Measurements from ENCODE around the gene CFAP54.
"Not testable (repeated sequence)": the region's sequence is repeated elsewhere in the genome, so short reads cannot be mapped to it uniquely, and the experiment has no call there.

The CFAP54 gene

GRCh38 chr12:96720363-96720705 lies 231.0 kb downstream of the CFAP54 start:
- TF ChIP-seq CTCF (conservative IDR thresholded peaks at IDR 0.05; ENCODE audit: low read depth, low read length), result no peak
- Histone ChIP-seq H3K27me3 (ENCODE audit: insufficient read depth, low read depth) (no peaks in the 10 kb centered on the region), H3K4me3 (IDR thresholded peaks at IDR 0.05; ENCODE audit: insufficient read depth, low read depth, low read length) (no peak overlapping the region), H3K9ac (peak overlapping the region; percentile 71), H2AFZ (ENCODE audit: low read depth) (peak overlapping the region; percentile 96), H3K79me2 (ENCODE audit: insufficient read depth, low read depth) (no peaks in the 10 kb centered on the region), H4K20me1 (ENCODE audit: insufficient read depth) (no peaks in the 10 kb centered on the region), H3K36me3 (ENCODE audit: insufficient read depth) (no peaks in the 10 kb centered on the region), H3K27ac (peak overlapping the region; percentile 90), H3K4me1 (ENCODE audit: low read depth, poor library complexity, severe bottlenecking) (peaks cover 23% of the 10 kb centered on the region), H3K4me2 (peak overlapping the region; percentile 83)

- not testable (repeated sequence) for H3K27ac ChIP-seq; H4K20me1 ChIP-seq (ENCODE audit: insufficient read depth); H3K27me3 ChIP-seq (ENCODE audit: insufficient read depth, low read depth); H3K36me3 ChIP-seq (ENCODE audit: insufficient read depth); H3K4me2 ChIP-seq; H3K9ac ChIP-seq; H3K4me3 ChIP-seq (IDR thresholded peaks at IDR 0.05; ENCODE audit: insufficient read depth, low read depth, low read length); H3K79me2 ChIP-seq (ENCODE audit: insufficient read depth, low read depth); H3K4me1 ChIP-seq (ENCODE audit: low read depth, poor library complexity, severe bottlenecking); H2AFZ ChIP-seq (ENCODE audit: low read depth)
Measured at GRCh38 chr12:96729466-96729865, 240.1 kb downstream of the CFAP54 start.

GRCh38 chr12:96729886-96730285 lies 240.5 kb downstream of the CFAP54 start:
- H3K9ac ChIP-seq, result no peak overlapping the region
- no peak for TF ChIP-seq CTCF (conservative IDR thresholded peaks at IDR 0.05; ENCODE audit: low read depth, low read length)
- no peaks in the 10 kb centered on the region for H3K4me1 ChIP-seq (ENCODE audit: low read depth, poor library complexity, severe bottlenecking)
- H3K4me2 ChIP-seq, result no peak overlapping the region
- no peaks in the 10 kb centered on the region for H4K20me1 ChIP-seq (ENCODE audit: insufficient read depth)
- no peaks in the 10 kb centered on the region for H3K36me3 ChIP-seq (ENCODE audit: insufficient read depth)
- no peak overlapping the region for H2AFZ ChIP-seq (ENCODE audit: low read depth)
- H3K4me3 ChIP-seq (IDR thresholded peaks at IDR 0.05; ENCODE audit: insufficient read depth, low read depth, low read length), result no peak overlapping the region
- H3K27me3 ChIP-seq (ENCODE audit: insufficient read depth, low read depth), result no peaks in the 10 kb centered on the region
- no peaks in the 10 kb centered on the region for H3K79me2 ChIP-seq (ENCODE audit: insufficient read depth, low read depth)
- no peak overlapping the region for H3K27ac ChIP-seq

- TF ChIP-seq CTCF (conservative IDR thresholded peaks at IDR 0.05; ENCODE audit: low read depth, low read length), result no peak
Measured at GRCh38 chr12:96743606-96744005, 254.2 kb downstream of the CFAP54 start.

GRCh38 chr12:96749999-96750398 lies 260.6 kb downstream of the CFAP54 start:
- Histone ChIP-seq H3K27me3 (ENCODE audit: insufficient read depth, low read depth) (no peaks in the 10 kb centered on the region), H3K36me3 (ENCODE audit: insufficient read depth) (no peaks in the 10 kb centered on the region), H3K4me2 (no peak overlapping the region), H2AFZ (ENCODE audit: low read depth) (no peak overlapping the region), H4K20me1 (ENCODE audit: insufficient read depth) (no peaks in the 10 kb centered on the region), H3K4me3 (IDR thresholded peaks at IDR 0.05; ENCODE audit: insufficient read depth, low read depth, low read length) (no peak overlapping the region), H3K9ac (no peak overlapping the region), H3K4me1 (ENCODE audit: low read depth, poor library complexity, severe bottlenecking) (no peaks in the 10 kb centered on the region), H3K27ac (no peak overlapping the region), H3K79me2 (ENCODE audit: insufficient read depth, low read depth) (no peaks in the 10 kb centered on the region)
- no peak for TF ChIP-seq CTCF (conservative IDR thresholded peaks at IDR 0.05; ENCODE audit: low read depth, low read length)

More at GRCh38 chr12:96743606-96744005, 254.2 kb downstream of the CFAP54 start:
- Histone ChIP-seq H3K79me2 (ENCODE audit: insufficient read depth, low read depth) (no peaks in the 10 kb centered on the region), H4K20me1 (ENCODE audit: insufficient read depth) (no peaks in the 10 kb centered on the region), H3K4me2 (no peak overlapping the region), H3K9ac (no peak overlapping the region), H3K4me3 (IDR thresholded peaks at IDR 0.05; ENCODE audit: insufficient read depth, low read depth, low read length) (no peak overlapping the region), H2AFZ (ENCODE audit: low read depth) (no peak overlapping the region), H3K4me1 (ENCODE audit: low read depth, poor library complexity, severe bottlenecking) (no peaks in the 10 kb centered on the region), H3K27ac (no peak overlapping the region), H3K36me3 (ENCODE audit: insufficient read depth) (no peaks in the 10 kb centered on the region), H3K27me3 (ENCODE audit: insufficient read depth, low read depth) (no peaks in the 10 kb centered on the region)
